ENCODE measurements around the gene GLRA3.

DNA sequence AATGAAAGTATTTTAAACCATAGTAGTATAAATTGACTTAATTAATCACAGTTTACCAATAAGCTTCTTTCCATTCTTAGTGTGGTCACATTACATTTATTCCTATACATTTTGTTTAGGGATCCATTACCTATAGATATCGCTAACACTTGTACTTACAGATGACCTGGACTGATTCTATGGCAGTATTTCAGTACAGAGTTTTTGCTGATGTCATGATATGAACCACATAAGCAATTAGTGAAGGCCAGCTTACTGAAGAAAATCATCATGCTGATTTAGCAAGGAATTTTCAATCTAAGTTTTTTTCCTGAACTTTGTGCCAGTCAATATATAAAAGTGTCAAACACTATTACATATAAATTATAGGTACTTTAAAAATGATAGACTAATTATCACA is 193.3 kb downstream of the GLRA3 start:
- TF ChIP-seq CBFB (IDR thresholded peaks at IDR 0.05; ENCODE audit: low read depth) (no peak), ZNF207 (IDR thresholded peaks at IDR 0.05; ENCODE audit: borderline replicate concordance) (no peak), EGR1 (IDR thresholded peaks at IDR 0.05; ENCODE audit: borderline replicate concordance in 1 of 2, low read depth in 2 of 2, low read length in 2 of 2) (no peak), JUNB (IDR thresholded peaks at IDR 0.05) (no peak), SP1 (IDR thresholded peaks at IDR 0.05; ENCODE audit: low read depth, low read length) (no peak), E2F8 (IDR thresholded peaks at IDR 0.05; ENCODE audit: low read depth, partially characterized antibody) (no peak), RFX5 (IDR thresholded peaks at IDR 0.05; ENCODE audit: low read depth, low read length) (no peak)
- TF ChIP-seq, protein P1, sequence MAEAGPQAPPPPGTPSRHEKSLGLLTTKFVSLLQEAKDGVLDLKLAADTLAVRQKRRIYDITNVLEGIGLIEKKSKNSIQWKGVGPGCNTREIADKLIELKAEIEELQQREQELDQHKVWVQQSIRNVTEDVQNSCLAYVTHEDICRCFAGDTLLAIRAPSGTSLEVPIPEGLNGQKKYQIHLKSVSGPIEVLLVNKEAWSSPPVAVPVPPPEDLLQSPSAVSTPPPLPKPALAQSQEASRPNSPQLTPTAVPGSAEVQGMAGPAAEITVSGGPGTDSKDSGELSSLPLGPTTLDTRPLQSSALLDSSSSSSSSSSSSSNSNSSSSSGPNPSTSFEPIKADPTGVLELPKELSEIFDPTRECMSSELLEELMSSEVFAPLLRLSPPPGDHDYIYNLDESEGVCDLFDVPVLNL (IDR thresholded peaks at IDR 0.05; ENCODE audit: low read depth, low read length) = no peak
- TF ChIP-seq, protein P2, sequence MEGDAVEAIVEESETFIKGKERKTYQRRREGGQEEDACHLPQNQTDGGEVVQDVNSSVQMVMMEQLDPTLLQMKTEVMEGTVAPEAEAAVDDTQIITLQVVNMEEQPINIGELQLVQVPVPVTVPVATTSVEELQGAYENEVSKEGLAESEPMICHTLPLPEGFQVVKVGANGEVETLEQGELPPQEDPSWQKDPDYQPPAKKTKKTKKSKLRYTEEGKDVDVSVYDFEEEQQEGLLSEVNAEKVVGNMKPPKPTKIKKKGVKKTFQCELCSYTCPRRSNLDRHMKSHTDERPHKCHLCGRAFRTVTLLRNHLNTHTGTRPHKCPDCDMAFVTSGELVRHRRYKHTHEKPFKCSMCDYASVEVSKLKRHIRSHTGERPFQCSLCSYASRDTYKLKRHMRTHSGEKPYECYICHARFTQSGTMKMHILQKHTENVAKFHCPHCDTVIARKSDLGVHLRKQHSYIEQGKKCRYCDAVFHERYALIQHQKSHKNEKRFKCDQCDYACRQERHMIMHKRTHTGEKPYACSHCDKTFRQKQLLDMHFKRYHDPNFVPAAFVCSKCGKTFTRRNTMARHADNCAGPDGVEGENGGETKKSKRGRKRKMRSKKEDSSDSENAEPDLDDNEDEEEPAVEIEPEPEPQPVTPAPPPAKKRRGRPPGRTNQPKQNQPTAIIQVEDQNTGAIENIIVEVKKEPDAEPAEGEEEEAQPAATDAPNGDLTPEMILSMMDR (IDR thresholded peaks at IDR 0.05 in 2 of 3, conservative IDR thresholded peaks at IDR 0.05 in 1 of 3; ENCODE audit: control insufficient read depth in 2 of 3, extremely low read depth in 1 of 3, insufficient read depth in 1 of 3, low read depth in 3 of 3, low read length in 3 of 3) = no peak
